Adrenal gland (tissue), 5 donors: Measurements from ENCODE around the gene CIC.
A peak's percentile ranks its signal among the peaks of the same experiment; 100 is the strongest.

Experiments
- POLR2A ChIP-seq, 2 donors: fragments of 450-650 bp; IDR thresholded peaks; one replicate each; pipeline ENCODE4 v1.6.1; 2017; ENCODE audit warnings: antibody characterized with exemption in 2 of 2, mild to moderate bottlenecking in 2 of 2, moderate library complexity in 1 of 2
- TF ChIP-seq, protein P1 (sequence below), 6 experiments: fragments of 450-650 bp in 4 of 6; fragments of 200-600 bp in 2 of 6; sonication (generic) in 1 of 6; IDR thresholded peaks; 1 replicate in 5 of 6; 2 replicates in 1 of 6; pipeline versions ENCODE4 v1.5.1 to v1.8.0; 2016 to 2021; ENCODE audit warnings: antibody characterized with exemption in 6 of 6, mild to moderate bottlenecking in 2 of 6, moderate library complexity in 1 of 6
- donor health status: DM: no; HTN: no; CAD: no.

DNA sequence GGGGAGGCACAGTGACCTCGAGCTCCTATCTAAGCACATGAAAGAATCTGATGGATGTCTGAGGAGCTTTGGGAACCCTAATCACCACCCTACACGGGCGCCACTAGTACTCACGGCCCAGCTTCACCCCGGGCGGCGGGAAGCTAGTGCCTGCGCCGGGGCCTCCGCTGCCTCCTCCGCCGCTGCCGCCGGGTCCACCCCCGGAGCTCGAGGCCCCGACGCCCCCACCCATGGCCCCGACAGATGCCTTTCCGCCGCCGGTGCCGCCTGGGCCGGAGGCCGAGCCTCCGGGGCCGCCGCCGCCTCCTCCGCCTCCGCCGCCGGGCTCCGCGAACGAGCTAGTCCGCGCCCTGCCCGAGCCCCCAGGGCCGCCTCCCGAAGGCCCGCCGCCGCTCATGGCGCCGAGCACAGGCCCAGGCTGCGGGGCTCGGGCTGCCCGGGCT is 27.0 kb upstream of the CIC start:
- TF ChIP-seq POLR2A (IDR thresholded peaks at IDR 0.05): peak in 1 of 2 donors; percentile 89
- TF ChIP-seq, protein P1, sequence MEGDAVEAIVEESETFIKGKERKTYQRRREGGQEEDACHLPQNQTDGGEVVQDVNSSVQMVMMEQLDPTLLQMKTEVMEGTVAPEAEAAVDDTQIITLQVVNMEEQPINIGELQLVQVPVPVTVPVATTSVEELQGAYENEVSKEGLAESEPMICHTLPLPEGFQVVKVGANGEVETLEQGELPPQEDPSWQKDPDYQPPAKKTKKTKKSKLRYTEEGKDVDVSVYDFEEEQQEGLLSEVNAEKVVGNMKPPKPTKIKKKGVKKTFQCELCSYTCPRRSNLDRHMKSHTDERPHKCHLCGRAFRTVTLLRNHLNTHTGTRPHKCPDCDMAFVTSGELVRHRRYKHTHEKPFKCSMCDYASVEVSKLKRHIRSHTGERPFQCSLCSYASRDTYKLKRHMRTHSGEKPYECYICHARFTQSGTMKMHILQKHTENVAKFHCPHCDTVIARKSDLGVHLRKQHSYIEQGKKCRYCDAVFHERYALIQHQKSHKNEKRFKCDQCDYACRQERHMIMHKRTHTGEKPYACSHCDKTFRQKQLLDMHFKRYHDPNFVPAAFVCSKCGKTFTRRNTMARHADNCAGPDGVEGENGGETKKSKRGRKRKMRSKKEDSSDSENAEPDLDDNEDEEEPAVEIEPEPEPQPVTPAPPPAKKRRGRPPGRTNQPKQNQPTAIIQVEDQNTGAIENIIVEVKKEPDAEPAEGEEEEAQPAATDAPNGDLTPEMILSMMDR (IDR thresholded peaks at IDR 0.05): peak in 1 of 6 experiments; percentile 3
